HepG2 (cell line): ENCODE results near the gene FNDC4. TPM values are rescaled to one million over a fixed set of nuclear protein-coding genes. Genes with fewer than 3 reads are reported as not detected.
A peak's percentile ranks its signal among the peaks of the same experiment; 100 is the strongest.

ENCODE experiments used
- ATF7 ChIP-seq, 2 experiments: fragments of 450-650 bp in 1 of 2; sonication (generic) in 1 of 2; formaldehyde crosslinking in 1 of 2; IDR thresholded peaks; 2 replicates each; pipeline versions ENCODE4 v1.4.0 to v1.6.1; 2016 to 2020; ENCODE audit warnings: antibody characterized with exemption in 1 of 2, mild to moderate bottlenecking in 1 of 2, missing genetic modification reagents in 1 of 2
- FOXO1 ChIP-seq: sonication (generic); formaldehyde crosslinking; IDR thresholded peaks from 2 replicates; pipeline ENCODE4 v1.4.0; 2020; ENCODE audit warnings: missing genetic modification reagents
- HDAC1 ChIP-seq: sonication (generic); formaldehyde crosslinking; IDR thresholded peaks from 2 replicates; pipeline ENCODE4 v1.5.1; 2020; ENCODE audit warnings: mild to moderate bottlenecking, missing genetic modification reagents
- HDAC6 ChIP-seq: fragments of 200-600 bp; sonication (generic); IDR thresholded peaks from 2 replicates; pipeline ENCODE4 v1.7.0; 2017; ENCODE audit warnings: mild to moderate bottlenecking, antibody characterized with exemption, low read length, low read depth
- HIVEP1 ChIP-seq: sonication (generic); formaldehyde crosslinking; IDR thresholded peaks from 2 replicates; pipeline ENCODE4 v1.4.0; 2020; ENCODE audit warnings: mild to moderate bottlenecking, missing genetic modification reagents
- KDM1A ChIP-seq: IDR thresholded peaks from 2 replicates; pipeline ENCODE4 v1.6.1; 2016; ENCODE audit warnings: missing compliant biosample characterization
- KDM5B ChIP-seq: sonication (generic); formaldehyde crosslinking; IDR thresholded peaks from 2 replicates; pipeline ENCODE4 v1.4.0; 2020; ENCODE audit warnings: missing genetic modification reagents, mild to moderate bottlenecking, borderline replicate concordance
- KLF15 ChIP-seq: sonication (generic); formaldehyde crosslinking; IDR thresholded peaks from 2 replicates; pipeline ENCODE4 v1.8.1; 2023; ENCODE audit warnings: borderline replicate concordance, mild to moderate bottlenecking, inconsistent platforms, missing genetic modification reagents, mixed read lengths
- RFXANK ChIP-seq: IDR thresholded peaks from 2 replicates; pipeline ENCODE4 v1.6.1; 2016
- SPEN ChIP-seq: sonication (generic); formaldehyde crosslinking; IDR thresholded peaks from 2 replicates; pipeline ENCODE4 v1.5.1; 2020; ENCODE audit warnings: low read depth, mild to moderate bottlenecking, missing genetic modification reagents
- ZNF17 ChIP-seq: sonication (generic); formaldehyde crosslinking; IDR thresholded peaks from 2 replicates; pipeline ENCODE4 v1.5.0; 2020; ENCODE audit warnings: mild to moderate bottlenecking, missing genetic modification reagents
- ZNF280B ChIP-seq: sonication (generic); formaldehyde crosslinking; IDR thresholded peaks from 2 replicates; pipeline ENCODE4 v1.5.0; 2020; ENCODE audit warnings: missing genetic modification reagents, mild to moderate bottlenecking, borderline replicate concordance
- ZNF383 ChIP-seq: sonication (generic); formaldehyde crosslinking; IDR thresholded peaks from 2 replicates; pipeline ENCODE4 v1.4.0; 2020; ENCODE audit warnings: missing genetic modification reagents, mild to moderate bottlenecking, borderline replicate concordance
- polyA plus RNA-seq, 8 experiments: library from polyadenylated mRNA; depleted of rRNA in 3 of 8; stranded (reverse) in 7 of 8; unstranded in 1 of 8; fragments of >200 nt; fragmentation: Illumina TruSeq in 4 of 8; extraction: Trizol in 4 of 8; gene quantifications; 2 replicates each; pipeline versions ENCODE4 v1.2.1 to v1.2.3, GENCODE V29; 2011 to 2016; ENCODE audit warnings: low read depth in 4 of 8, missing spikeins in 1 of 8, mixed read lengths in 1 of 8; ENCODE audit not compliant: insufficient read depth in 1 of 8
- total RNA-seq, 5 experiments: library from RNA; depleted of rRNA; stranded (reverse); fragments of >200 nt; fragmentation: Illumina TruSeq; extraction: Trizol; gene quantifications; 2 replicates each; pipeline ENCODE4 v1.2.3, GENCODE V29; 2016; ENCODE audit warnings: low read depth in 1 of 5
- TF ChIP-seq, protein P1 (sequence below): sonication (generic); formaldehyde crosslinking; IDR thresholded peaks from 2 replicates; pipeline ENCODE4 v1.5.0; 2020; ENCODE audit warnings: mild to moderate bottlenecking, missing genetic modification reagents, borderline replicate concordance
- TF ChIP-seq, protein P2 (sequence below): sonication (generic); formaldehyde crosslinking; IDR thresholded peaks from 2 replicates; pipeline ENCODE4 v1.5.0; 2020; ENCODE audit warnings: mild to moderate bottlenecking, low read depth, missing genetic modification reagents, borderline replicate concordance

Gene FNDC4
- total and polyA plus RNA-seq, 2 of the 13 experiments (the other 11 are each of a cell fraction or from before 2014, with no cell fraction given): 9.0 to 17.4 TPM

GRCh38 chr2:27494944-27495554 lies at the start of gene FNDC4 (continued):
- TF ChIP-seq, protein P1, sequence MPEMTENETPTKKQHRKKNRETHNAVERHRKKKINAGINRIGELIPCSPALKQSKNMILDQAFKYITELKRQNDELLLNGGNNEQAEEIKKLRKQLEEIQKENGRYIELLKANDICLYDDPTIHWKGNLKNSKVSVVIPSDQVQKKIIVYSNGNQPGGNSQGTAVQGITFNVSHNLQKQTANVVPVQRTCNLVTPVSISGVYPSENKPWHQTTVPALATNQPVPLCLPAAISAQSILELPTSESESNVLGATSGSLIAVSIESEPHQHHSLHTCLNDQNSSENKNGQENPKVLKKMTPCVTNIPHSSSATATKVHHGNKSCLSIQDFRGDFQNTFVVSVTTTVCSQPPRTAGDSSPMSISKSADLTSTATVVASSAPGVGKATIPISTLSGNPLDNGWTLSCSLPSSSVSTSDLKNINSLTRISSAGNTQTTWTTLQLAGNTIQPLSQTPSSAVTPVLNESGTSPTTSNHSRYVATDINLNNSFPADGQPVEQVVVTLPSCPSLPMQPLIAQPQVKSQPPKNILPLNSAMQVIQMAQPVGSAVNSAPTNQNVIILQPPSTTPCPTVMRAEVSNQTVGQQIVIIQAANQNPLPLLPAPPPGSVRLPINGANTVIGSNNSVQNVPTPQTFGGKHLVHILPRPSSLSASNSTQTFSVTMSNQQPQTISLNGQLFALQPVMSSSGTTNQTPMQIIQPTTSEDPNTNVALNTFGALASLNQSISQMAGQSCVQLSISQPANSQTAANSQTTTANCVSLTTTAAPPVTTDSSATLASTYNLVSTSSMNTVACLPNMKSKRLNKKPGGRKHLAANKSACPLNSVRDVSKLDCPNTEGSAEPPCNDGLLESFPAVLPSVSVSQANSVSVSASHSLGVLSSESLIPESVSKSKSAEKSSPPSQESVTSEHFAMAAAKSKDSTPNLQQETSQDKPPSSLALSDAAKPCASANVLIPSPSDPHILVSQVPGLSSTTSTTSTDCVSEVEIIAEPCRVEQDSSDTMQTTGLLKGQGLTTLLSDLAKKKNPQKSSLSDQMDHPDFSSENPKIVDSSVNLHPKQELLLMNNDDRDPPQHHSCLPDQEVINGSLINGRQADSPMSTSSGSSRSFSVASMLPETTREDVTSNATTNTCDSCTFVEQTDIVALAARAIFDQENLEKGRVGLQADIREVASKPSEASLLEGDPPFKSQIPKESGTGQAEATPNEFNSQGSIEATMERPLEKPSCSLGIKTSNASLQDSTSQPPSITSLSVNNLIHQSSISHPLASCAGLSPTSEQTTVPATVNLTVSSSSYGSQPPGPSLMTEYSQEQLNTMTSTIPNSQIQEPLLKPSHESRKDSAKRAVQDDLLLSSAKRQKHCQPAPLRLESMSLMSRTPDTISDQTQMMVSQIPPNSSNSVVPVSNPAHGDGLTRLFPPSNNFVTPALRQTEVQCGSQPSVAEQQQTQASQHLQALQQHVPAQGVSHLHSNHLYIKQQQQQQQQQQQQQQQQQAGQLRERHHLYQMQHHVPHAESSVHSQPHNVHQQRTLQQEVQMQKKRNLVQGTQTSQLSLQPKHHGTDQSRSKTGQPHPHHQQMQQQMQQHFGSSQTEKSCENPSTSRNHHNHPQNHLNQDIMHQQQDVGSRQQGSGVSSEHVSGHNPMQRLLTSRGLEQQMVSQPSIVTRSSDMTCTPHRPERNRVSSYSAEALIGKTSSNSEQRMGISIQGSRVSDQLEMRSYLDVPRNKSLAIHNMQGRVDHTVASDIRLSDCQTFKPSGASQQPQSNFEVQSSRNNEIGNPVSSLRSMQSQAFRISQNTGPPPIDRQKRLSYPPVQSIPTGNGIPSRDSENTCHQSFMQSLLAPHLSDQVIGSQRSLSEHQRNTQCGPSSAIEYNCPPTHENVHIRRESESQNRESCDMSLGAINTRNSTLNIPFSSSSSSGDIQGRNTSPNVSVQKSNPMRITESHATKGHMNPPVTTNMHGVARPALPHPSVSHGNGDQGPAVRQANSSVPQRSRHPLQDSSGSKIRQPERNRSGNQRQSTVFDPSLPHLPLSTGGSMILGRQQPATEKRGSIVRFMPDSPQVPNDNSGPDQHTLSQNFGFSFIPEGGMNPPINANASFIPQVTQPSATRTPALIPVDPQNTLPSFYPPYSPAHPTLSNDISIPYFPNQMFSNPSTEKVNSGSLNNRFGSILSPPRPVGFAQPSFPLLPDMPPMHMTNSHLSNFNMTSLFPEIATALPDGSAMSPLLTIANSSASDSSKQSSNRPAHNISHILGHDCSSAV (CRISPR knock-in tag): no peak
- TF ChIP-seq KDM5B (CRISPR knock-in tag) (no peak; the same call in none of the 2 replicates), HDAC6 (no peak), SPEN (CRISPR knock-in tag) (no peak; the same call in 1 of the 2 replicates), ZNF383 (CRISPR knock-in tag) (no peak), HIVEP1 (no peak), KLF15 (CRISPR knock-in tag) (no peak), FOXO1 (CRISPR knock-in tag) (no peak), ZNF17 (CRISPR knock-in tag) (no peak), HDAC1 (CRISPR knock-in tag) (peak; percentile 39; the same call in 1 of the 2 replicates), ATF7 (IDR thresholded peaks at IDR 0.05) (no peak), ATF7 (CRISPR knock-in tag; IDR thresholded peaks at IDR 0.05) (no peak), ZNF280B (no peak), RFXANK (CRISPR knock-in tag) (no peak), KDM1A (no peak)
- TF ChIP-seq, protein P2, sequence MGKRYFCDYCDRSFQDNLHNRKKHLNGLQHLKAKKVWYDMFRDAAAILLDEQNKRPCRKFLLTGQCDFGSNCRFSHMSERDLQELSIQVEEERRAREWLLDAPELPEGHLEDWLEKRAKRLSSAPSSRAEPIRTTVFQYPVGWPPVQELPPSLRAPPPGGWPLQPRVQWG: no peak
